A172 (cell line): ENCODE data around the gene NDUFV3. TPM values are rescaled to one million over a fixed set of nuclear protein-coding genes. Genes with fewer than 3 reads are reported as not detected.
A peak's percentile ranks its signal among the peaks of the same experiment; 100 is the strongest.
"Not testable (repeated sequence)": the region's sequence is repeated elsewhere in the genome, so short reads cannot be mapped to it uniquely, and the experiment has no call there.

Source experiments
- DNase-seq: peaks from one replicate; pipeline ENCODE4 v3.0.0-alpha.2; 2015; ENCODE audit warnings: low spot score
- total RNA-seq: library from RNA; depleted of rRNA; stranded (reverse); fragments of >200 nt; shearing (Covaris generic); gene quantifications from 2 replicates; pipeline ENCODE4 v1.2.3, GENCODE V29; 2014

Gene NDUFV3
- total RNA-seq, 1 experiment from 2014 or later: 85.1 TPM

GRCh38 chr21:42887326-42887725 lies 5.8 kb upstream of the NDUFV3 start:
- no peak for DNase-seq

GRCh38 chr21:42892582-42892930 lies 553 bp upstream of the NDUFV3 start:
- no peak for DNase-seq

GRCh38 chr21:42900446-42900845 lies 7.3 kb downstream of the NDUFV3 start:
- no peak for DNase-seq

GRCh38 chr21:42903817-42904216 lies 10.7 kb downstream of the NDUFV3 start:
- DNase-seq: no peak

GRCh38 chr21:42905195-42905594 lies 12.1 kb downstream of the NDUFV3 start:
- DNase-seq: no peak

- no peak for DNase-seq
These were observed 13.1 kb downstream of the NDUFV3 start for GRCh38 chr21:42906233-42906632.

- not testable (repeated sequence) for DNase-seq
These were observed 15.4 kb downstream of the NDUFV3 start for GRCh38 chr21:42908484-42908883.

- DNase-seq: not testable (repeated sequence)
These were observed 18.8 kb downstream of the NDUFV3 start for GRCh38 chr21:42911920-42912319.

GRCh38 chr21:42913476-42913875 lies 20.4 kb downstream of the NDUFV3 start:
- DNase-seq: no peak

- no peak for DNase-seq
These were observed 25.2 kb downstream of the NDUFV3 start for GRCh38 chr21:42918291-42918690.

GRCh38 chr21:42921927-42922326 lies 28.8 kb downstream of the NDUFV3 start:
- DNase-seq: no peak

- DNase-seq: no peak
These were observed 29.8 kb downstream of the NDUFV3 start for GRCh38 chr21:42922918-42923317.

GRCh38 chr21:42923553-42924432 lies 30.7 kb downstream of the NDUFV3 start:
- DNase-seq: peak; percentile 97

GRCh38 chr21:42924433-42924751 lies 31.3 kb downstream of the NDUFV3 start:
- no peak for DNase-seq

GRCh38 chr21:42925114-42925926 lies 32.2 kb downstream of the NDUFV3 start, which contains the start of gene ERVH48-1:
Gene ERVH48-1, minus strand, starts transcription at chr21:42925630. Its CDS starts 6,624 bp downstream, at chr21:42919006.
- no peak for DNase-seq

GRCh38 chr21:42927474-42928200 lies 34.5 kb downstream of the NDUFV3 start:
- not testable (repeated sequence) for DNase-seq

GRCh38 chr21:42929969-42930368 lies 36.9 kb downstream of the NDUFV3 start:
- no peak for DNase-seq

- DNase-seq: no peak
These were observed 38.6 kb downstream of the NDUFV3 start for GRCh38 chr21:42931560-42932235.

- DNase-seq: not testable (repeated sequence)
These were observed 39.4 kb downstream of the NDUFV3 start for GRCh38 chr21:42932378-42933136.

GRCh38 chr21:42933137-42933970 lies 40.2 kb downstream of the NDUFV3 start:
- not testable (repeated sequence) for DNase-seq
